MCF 10A (cell line): Measurements from ENCODE around the gene MIA. TPM values are rescaled to one million over a fixed set of nuclear protein-coding genes. Genes with fewer than 3 reads are reported as not detected.

Source experiments
- BruUV-seq: library from RNA; stranded (reverse); fragments of 400-500 nt; replicated peaks from 2 replicates; lab custom pipeline; 2021; lab: Mats Ljungman, UMichigan
- CTCF ChIA-PET: fragments of 300-600 bp; sonication (Branson Sonifier 250); formaldehyde crosslinking; extraction: SDS; loops from one replicate; lab custom pipeline; 2021; ENCODE audit warnings: antibody characterized with exemption, inconsistent platforms; lab: Yijun Ruan, JAX
- POLR2A ChIA-PET: fragments of 300-600, 350-650 bp; sonication (Branson Sonifier 250); formaldehyde crosslinking; extraction: SDS; loops from one replicate; lab custom pipeline; 2020; ENCODE audit warnings: antibody characterized with exemption, inconsistent platforms; lab: Yijun Ruan, JAX
- DNase-seq: peaks from one replicate; pipeline ENCODE4 v3.0.0-alpha.2; 2018; ENCODE audit not compliant: unreplicated experiment
- H3K27ac Mint-ChIP-seq: one replicate; pipeline ENCODE4 v1.8.0; 2022; ENCODE audit warnings: mild to moderate bottlenecking, low read depth, mixed read lengths; ENCODE audit not compliant: unreplicated experiment
- H3K27me3 Mint-ChIP-seq: one replicate; pipeline ENCODE4 v1.8.0; 2022; ENCODE audit warnings: mixed read lengths; ENCODE audit not compliant: insufficient read depth, unreplicated experiment
- H3K36me3 Mint-ChIP-seq: one replicate; pipeline ENCODE4 v1.8.0; 2022; ENCODE audit warnings: mild to moderate bottlenecking, moderate library complexity, mixed read lengths; ENCODE audit not compliant: insufficient read depth, unreplicated experiment
- H3K4me1 Mint-ChIP-seq: one replicate; pipeline ENCODE4 v1.8.0; 2022; ENCODE audit warnings: mixed read lengths; ENCODE audit not compliant: insufficient read depth, unreplicated experiment
- H3K4me3 Mint-ChIP-seq: one replicate; pipeline ENCODE4 v1.8.0; 2022; ENCODE audit warnings: mild to moderate bottlenecking, moderate library complexity, mixed read lengths; ENCODE audit not compliant: unreplicated experiment
- H3K9me3 Mint-ChIP-seq: one replicate; pipeline ENCODE4 v1.8.0; 2022; ENCODE audit warnings: mixed read lengths; ENCODE audit not compliant: unreplicated experiment
- intact Hi-C: fragments of 100-400 bp; cut with micrococcal nuclease; formaldehyde crosslinking; loops from 2 replicates; pipeline ENCODE4 v1.14.1; 2022
- total RNA-seq: library from RNA; stranded (reverse); gene quantifications from 2 replicates; pipeline ENCODE4 v1.2.3, GENCODE V29; 2022
- TF ChIP-seq, protein P1 (sequence below): fragments of 200-600 bp; IDR thresholded peaks from one replicate; pipeline ENCODE4 v1.8.0; 2022; ENCODE audit warnings: antibody characterized with exemption, mild to moderate bottlenecking; ENCODE audit not compliant: unreplicated experiment

Gene MIA
- total RNA-seq, 1 experiment from 2014 or later, result 0.70 TPM

DNA sequence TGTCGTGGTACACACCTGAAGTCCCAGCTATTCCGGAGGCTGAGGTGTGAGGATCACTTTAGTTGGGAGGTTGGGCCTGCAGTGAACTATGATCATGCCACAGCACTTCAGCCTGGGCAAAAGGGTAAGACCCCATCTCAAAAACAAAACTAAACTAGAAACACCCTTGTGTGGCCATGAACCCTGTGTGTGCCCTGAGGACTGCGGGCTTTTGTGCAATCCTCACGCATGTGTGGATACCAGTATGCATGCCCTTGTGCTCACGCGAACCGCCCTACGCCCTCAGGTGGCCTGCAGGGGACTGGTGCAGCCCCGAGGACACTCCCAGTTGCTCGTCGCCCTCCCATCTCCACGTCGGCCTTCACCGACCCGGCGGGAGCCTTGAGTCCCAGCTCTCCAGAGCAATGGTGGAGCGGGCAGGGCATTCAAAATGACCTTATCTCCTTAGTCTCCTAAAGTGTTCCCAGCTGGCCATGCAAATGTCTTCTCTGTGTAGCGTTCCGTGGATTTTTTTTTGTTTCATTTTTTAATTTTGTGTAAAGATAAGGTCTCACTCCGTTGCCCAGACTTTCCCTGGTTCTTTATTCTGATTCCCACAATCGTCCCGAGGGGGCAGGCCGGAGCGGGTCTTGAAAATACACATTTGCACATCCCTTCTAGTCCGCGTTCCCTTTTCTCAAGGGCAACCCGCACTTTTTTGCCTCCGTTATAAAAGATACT lies 22.8 kb downstream of the MIA start:
- no peaks in the 10 kb centered on the region for H3K9me3 Mint-ChIP-seq
- peaks cover 20% of the 10 kb centered on the region for H3K36me3 Mint-ChIP-seq
- POLR2A ChIA-PET, result interaction anchor here (0.7 to 3.5 kb wide), 22 partner anchors 10 to 424 kb away, joined by 3 to 57 read pairs (median 4); partner anchors contain the start of genes ACTMAP, COQ8B, ITPKC and RAB4B
- H3K4me3 Mint-ChIP-seq, result peak overlapping the region; percentile 86
- H3K27ac Mint-ChIP-seq, result peak overlapping the region; percentile 93
- intact Hi-C loops, result loop anchor here (1.0 kb wide), 1 partner anchor 80 kb away; no protein-coding TSS in a partner anchor
- peak; percentile 28 for DNase-seq
- BruUV-seq, result no TSS peak
- no peaks in the 10 kb centered on the region for H3K27me3 Mint-ChIP-seq
- CTCF ChIA-PET, result interaction anchor here (0.5 to 1.5 kb wide), 6 partner anchors 20 to 439 kb away, joined by 3 to 5 read pairs (median 4); partner anchors contain the start of gene RAB4B
- H3K4me1 Mint-ChIP-seq, result peaks cover 29% of the 10 kb centered on the region
- TF ChIP-seq, protein P1, sequence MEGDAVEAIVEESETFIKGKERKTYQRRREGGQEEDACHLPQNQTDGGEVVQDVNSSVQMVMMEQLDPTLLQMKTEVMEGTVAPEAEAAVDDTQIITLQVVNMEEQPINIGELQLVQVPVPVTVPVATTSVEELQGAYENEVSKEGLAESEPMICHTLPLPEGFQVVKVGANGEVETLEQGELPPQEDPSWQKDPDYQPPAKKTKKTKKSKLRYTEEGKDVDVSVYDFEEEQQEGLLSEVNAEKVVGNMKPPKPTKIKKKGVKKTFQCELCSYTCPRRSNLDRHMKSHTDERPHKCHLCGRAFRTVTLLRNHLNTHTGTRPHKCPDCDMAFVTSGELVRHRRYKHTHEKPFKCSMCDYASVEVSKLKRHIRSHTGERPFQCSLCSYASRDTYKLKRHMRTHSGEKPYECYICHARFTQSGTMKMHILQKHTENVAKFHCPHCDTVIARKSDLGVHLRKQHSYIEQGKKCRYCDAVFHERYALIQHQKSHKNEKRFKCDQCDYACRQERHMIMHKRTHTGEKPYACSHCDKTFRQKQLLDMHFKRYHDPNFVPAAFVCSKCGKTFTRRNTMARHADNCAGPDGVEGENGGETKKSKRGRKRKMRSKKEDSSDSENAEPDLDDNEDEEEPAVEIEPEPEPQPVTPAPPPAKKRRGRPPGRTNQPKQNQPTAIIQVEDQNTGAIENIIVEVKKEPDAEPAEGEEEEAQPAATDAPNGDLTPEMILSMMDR, result no peak

DNA sequence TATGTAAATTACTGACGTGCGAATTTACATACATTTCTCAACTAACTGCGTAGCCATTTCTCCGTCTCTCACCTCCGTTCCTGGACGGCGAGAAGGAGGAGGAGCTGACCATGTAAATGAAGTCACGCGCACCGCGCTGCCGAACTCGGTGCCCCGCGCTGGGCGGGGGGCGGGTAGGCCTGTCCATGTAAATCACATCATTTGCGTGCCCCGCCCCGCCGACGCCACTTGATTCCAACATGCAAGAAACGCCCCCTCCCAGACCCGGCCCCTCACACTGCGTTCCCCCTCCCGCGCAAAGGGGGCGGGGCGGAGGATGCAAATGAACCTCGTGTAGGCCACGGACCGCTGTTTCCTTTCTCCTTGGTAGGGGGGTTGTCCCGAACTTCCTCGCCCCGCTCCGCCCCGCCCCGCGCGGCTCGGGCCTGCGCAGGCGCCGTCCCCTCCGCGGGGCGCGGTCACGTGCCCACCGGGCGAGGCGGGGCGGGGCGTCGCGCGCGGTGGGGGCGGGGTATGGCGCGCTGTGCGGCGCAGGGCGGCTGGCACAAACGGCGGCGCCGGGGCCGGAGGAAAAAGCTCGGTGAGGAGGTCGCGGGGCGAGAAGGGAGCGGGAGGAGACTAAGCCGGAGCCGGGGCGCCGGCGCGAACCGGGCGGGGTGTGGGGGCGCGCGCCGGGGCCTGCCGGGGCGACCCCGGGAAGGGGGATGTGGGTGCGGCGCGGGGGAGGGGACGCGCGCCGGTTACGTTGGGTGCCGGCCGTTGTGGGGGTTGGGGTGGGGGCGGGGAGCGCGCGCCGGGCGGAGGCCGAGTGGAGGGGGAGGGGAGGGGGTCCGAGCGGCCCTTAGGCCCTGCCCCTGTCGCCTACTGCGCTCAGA lies 23.6 kb downstream of the MIA start, which contains the start of gene EGLN2:
Gene EGLN2, plus strand, starts transcription at position 509 of the 875 bp plus-strand sequence. CDS start 1,382 bp downstream, outside the sequence.
- peaks cover 25% of the 10 kb centered on the region for H3K36me3 Mint-ChIP-seq
- H3K9me3 Mint-ChIP-seq, result no peaks in the 10 kb centered on the region
- intact Hi-C loops, result loop anchor here (1.0 kb wide), 1 partner anchor 81 kb away; no protein-coding TSS in a partner anchor
- peak within 1 kb of the TSS; percentile 93 for H3K27ac Mint-ChIP-seq
- TF ChIP-seq, protein P1, result no peak
- POLR2A ChIA-PET, result interaction anchor here (0.5 to 3.5 kb wide), 22 partner anchors 9 to 1058 kb away, joined by 3 to 57 read pairs (median 4); partner anchors contain the start of genes ACTMAP, COQ8B, ITPKC and RAB4B
- CTCF ChIA-PET, result interaction anchor here (0.6 to 1.5 kb wide), 5 partner anchors 20 to 422 kb away, joined by 3 to 5 read pairs (median 4); partner anchors contain the start of gene RAB4B
- peak within 1 kb of the TSS; percentile 86 for H3K4me3 Mint-ChIP-seq
- H3K27me3 Mint-ChIP-seq, result no peaks in the 10 kb centered on the region
- DNase-seq, result peak; percentile 100
- no TSS peak for BruUV-seq
- peaks cover 34% of the 10 kb centered on the region for H3K4me1 Mint-ChIP-seq

DNA sequence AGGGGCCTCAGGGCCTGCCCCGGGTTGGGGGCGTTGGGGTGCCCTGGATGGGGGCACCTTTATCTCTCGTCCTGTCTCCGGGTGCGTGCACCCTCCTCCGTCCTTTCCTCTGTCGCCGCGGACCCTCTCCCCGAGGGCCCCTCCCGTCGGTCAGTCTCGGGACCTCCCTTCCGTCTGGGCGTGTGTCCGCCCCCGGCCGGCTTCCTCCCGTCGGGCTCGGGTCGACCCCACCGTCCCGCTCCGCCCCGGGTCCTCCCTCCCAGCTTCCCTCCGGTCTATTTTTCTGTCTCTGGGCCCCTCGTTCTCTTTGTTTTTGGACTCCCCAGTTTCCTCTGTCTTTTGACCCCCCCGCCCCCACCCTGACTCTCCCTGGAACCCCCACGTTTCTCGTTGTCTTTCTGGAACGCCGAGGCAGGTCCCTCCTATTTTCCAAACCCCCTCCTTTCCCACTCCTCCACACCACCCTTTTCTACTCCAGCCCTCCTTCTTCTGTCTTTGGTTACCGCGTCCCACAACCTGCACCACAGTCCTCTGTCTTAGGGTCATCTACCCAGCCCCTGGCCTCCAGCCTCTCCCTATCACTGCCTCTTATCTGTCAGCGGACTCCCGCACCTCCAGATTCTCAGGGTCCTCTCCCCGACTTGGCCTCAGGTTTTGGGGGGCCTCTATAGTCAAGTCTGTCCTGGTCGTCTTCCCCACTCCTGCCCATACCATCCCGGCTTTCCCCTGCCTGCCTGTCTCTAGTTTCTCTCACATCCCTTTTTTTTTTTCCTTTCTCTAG lies 24.4 kb downstream of the MIA start:
- H3K27ac Mint-ChIP-seq, result peak overlapping the region; percentile 93
- H3K9me3 Mint-ChIP-seq, result no peaks in the 10 kb centered on the region
- ChIA-PET CTCF (interaction anchor here (1.3 kb wide), 1 partner anchor 95 kb away, joined by 4 read pairs; no protein-coding TSS in a partner anchor), POLR2A (interaction anchor here (0.5 to 3.5 kb wide), 13 partner anchors 8 to 1057 kb away, joined by 3 to 57 read pairs (median 6); partner anchors contain the start of genes ACTMAP, COQ8B, ITPKC and RAB4B)
- peaks cover 42% of the 10 kb centered on the region for H3K4me1 Mint-ChIP-seq
- DNase-seq, result no peak
- TF ChIP-seq, protein P1, result no peak
- no TSS peak for BruUV-seq
- H3K27me3 Mint-ChIP-seq, result no peaks in the 10 kb centered on the region
- intact Hi-C loops, result no loop called here
- peaks cover 25% of the 10 kb centered on the region for H3K36me3 Mint-ChIP-seq
- peak overlapping the region; percentile 86 for H3K4me3 Mint-ChIP-seq
